ENCODE measurements around the gene SLAMF9.

GRCh38 chr1:159946242-159947187 is 7.5 kb downstream of the SLAMF9 start:
- TF ChIP-seq GATA2 (IDR thresholded peaks at IDR 0.05; ENCODE audit: low read depth, low read length) = no peak
- no peak for TF ChIP-seq GATA3 (IDR thresholded peaks at IDR 0.05; ENCODE audit: low read depth, low read length)
